NCI-H82 treated with DMSO at 0.1 percent for 48 hours (cell line): ENCODE results near the gene CHST5.
"Not testable (repeated sequence)": the region's sequence is repeated elsewhere in the genome, so short reads cannot be mapped to it uniquely, and the experiment has no call there.

Experiments
- DNase-seq: peaks from one replicate; lab custom pipeline; 2025; ENCODE audit not compliant: unreplicated experiment; lab: John Stamatoyannopoulos, UW

Gene CHST5

DNA sequence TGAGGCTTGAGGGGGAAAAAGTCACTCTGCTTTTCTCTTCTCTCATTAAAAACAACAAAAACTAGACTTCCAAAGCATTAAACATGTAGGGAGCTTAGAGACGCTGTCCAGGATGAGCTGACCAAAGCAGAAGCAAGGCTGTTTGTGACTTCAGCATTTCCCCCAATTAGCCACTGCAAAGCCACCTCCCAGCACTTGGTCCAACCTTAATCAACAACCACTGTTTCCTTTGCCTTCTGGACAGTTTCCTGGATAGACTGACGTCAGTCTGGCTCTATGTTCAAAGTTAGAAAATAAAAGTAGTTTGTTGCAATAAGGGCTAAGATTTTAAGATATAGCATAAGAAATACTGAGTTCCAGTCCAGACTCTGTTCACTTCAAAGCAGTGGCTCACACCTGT lies 17.0 kb upstream of the CHST5 start:
- no peak for DNase-seq

- no peak for DNase-seq
Measured at GRCh38 chr16:75550211-75550662, 14.3 kb upstream of the CHST5 start.

- not testable (repeated sequence) for DNase-seq
Measured at GRCh38 chr16:75548456-75548855, 12.5 kb upstream of the CHST5 start.

- no peak for DNase-seq
Measured at GRCh38 chr16:75546293-75546692, 10.4 kb upstream of the CHST5 start.

- not testable (repeated sequence) for DNase-seq
Measured at GRCh38 chr16:75545879-75546278, 10.0 kb upstream of the CHST5 start.

- not testable (repeated sequence) for DNase-seq
Measured at GRCh38 chr16:75542462-75542861, 6.6 kb upstream of the CHST5 start.

DNA sequence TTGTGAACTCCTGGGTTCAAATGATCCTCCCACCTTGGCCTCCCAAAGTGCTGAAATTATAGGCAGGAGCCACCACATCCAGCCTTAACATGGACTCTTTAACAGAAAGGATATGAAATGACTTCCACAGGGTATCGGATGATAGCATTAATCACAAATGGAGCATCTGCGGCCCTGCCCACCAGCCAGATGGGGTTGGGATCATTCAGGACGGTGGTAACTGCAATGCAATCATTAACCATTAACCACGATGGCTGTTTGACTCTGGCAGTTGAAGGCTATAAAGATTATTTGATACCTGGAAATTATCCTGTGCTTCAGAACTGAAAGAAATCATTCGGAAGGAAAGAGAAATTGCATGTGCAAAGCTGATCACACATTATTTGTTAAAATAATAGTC lies 5.3 kb upstream of the CHST5 start:
- DNase-seq = no peak

- DNase-seq = not testable (repeated sequence)
Measured at GRCh38 chr16:75538882-75539565, 3.1 kb upstream of the CHST5 start.

GRCh38 chr16:75537776-75538175 lies 1.9 kb upstream of the CHST5 start:
- no peak for DNase-seq

DNA sequence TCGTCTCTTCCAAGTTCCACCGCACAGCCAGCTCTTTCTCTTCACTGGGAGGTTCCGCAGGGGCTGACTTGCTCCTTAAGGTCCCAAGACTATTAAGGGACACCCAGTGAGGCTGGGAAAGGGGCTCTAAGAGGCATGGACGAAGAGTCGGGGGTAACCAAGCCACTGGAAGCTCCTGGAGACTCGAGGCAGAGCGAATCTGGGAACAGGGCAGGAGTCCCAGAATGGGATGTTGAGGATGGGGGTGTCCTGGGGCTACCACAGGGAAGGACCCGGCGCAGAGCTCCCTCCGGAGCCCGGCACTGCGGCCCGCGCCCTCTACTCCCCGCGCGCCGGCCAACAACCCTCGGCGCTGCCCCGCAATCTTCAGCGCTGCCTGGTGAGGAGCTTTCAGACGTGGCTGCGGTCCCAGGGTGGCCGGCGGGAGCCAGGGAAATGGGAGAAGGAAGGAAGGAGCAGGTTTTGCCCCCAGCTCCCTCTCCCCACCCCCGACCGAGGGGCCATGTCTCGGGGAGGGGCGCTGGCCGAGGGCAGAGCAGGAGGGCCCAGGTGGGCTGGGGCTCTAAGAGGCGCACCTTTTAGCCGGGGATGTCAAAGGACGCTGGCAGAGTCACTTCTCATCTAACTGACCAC lies 581 bp downstream of the CHST5 start:
- DNase-seq = no peak

DNA sequence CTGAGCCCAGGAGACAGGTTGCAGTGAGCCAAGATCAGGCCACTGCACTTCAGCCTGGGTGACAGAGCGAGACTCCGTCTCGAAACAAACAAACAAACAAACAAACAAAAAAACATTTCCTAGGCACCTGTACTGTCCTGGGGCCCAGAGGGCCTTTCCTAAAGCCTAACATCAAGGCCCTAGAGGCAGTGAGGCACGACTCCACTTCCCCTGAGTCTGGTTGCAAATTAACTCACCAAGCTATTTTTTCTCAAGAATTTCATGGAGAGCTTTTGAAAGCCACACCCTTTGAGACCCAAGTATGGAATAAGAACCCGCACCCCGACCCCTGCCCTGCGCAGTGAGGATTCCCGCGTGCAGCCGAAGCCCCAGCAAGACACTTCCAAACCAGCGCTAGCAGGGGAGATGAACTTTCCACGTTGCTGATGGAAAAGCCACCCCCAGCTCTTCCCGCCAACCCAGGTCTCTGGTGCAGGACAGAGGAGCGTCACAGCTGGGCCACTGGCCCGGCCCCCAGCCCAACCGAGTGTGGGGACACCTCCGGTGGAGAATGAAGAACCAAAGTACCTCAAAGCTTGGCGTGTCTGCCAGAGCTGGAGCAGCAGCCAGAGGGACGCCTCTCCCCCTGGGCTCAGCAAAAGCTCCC lies 1.2 kb downstream of the CHST5 start:
- no peak for DNase-seq

GRCh38 chr16:75532791-75533190 lies 3.1 kb downstream of the CHST5 start:
- DNase-seq = no peak

DNA sequence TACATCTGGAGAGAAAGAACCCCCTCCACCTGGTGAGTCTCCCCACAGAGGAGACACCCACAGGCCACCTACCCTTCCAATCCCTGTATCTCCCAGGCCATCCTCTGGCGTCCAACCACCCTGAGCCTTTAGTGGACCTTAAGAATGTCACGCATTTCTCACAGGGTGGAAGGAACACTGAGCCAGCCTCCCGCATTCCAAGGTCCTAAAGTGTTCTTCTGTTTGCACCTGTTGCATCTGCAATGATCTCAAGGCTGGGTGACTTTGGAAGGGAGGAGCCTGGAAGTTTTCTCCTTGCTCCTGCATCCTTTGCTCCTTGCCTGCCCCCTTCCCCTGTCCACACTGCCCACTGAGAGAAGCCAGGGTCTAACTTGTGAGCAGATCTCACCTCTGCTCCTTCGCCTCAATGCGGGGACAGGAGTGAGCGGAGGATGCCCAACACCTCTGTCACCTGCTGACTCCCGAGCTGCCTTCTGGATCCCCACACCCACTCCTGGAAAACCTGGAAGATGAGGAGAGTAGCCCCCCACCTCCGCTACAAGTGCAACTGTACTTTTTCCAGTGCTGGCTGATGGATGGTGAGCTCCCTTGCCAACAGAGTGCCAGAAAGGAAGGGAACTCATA lies 3.7 kb downstream of the CHST5 start:
- DNase-seq = no peak

GRCh38 chr16:75529959-75530358 lies 5.9 kb downstream of the CHST5 start:
- no peak for DNase-seq

- DNase-seq = no peak
Measured at GRCh38 chr16:75529056-75529905, 6.6 kb downstream of the CHST5 start.

DNA sequence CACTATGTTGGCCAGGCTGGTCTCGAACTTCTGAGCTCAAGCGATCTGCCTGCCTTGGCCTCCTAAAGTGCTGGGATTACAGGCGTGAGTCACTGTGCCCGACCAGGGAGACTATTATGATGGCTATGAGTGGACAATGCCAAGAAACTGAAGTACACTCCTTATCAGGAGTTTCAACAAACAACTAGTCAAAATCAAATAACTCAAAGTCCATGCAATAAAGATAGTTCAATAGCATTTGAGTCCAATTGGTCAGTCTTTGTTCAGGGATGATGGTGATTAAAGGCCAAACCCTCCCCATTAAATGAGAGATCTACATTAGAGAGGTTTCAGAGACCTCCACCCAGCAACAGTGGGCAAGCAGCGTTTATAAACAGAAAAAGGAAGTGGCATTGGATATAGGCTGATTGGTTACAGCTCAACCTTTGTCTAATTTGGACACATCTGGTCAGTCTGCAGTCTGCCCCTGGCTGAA lies 8.0 kb downstream of the CHST5 start:
- DNase-seq = no peak

GRCh38 chr16:75526032-75526790 lies 9.7 kb downstream of the CHST5 start:
- no peak for DNase-seq

DNA sequence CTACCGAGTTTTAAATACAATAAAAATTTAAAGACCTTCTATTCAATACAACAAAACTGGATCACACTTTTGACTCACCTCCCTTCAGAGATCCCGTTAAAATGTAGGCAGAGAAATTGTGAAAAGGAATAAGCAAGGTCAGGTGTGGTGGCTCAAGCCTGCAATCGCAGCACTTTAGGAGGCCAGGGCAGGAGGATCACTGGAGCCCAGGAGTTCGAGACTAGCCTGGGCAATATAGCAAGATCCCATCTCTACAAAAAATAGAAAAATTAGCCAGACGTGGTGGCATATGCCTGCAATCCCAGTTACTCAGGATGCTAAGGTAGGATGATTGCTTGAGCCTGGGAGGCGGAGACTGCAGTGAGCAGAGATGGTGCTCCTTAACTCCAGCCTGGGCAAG lies 16.7 kb downstream of the CHST5 start:
- no peak for DNase-seq

DNA sequence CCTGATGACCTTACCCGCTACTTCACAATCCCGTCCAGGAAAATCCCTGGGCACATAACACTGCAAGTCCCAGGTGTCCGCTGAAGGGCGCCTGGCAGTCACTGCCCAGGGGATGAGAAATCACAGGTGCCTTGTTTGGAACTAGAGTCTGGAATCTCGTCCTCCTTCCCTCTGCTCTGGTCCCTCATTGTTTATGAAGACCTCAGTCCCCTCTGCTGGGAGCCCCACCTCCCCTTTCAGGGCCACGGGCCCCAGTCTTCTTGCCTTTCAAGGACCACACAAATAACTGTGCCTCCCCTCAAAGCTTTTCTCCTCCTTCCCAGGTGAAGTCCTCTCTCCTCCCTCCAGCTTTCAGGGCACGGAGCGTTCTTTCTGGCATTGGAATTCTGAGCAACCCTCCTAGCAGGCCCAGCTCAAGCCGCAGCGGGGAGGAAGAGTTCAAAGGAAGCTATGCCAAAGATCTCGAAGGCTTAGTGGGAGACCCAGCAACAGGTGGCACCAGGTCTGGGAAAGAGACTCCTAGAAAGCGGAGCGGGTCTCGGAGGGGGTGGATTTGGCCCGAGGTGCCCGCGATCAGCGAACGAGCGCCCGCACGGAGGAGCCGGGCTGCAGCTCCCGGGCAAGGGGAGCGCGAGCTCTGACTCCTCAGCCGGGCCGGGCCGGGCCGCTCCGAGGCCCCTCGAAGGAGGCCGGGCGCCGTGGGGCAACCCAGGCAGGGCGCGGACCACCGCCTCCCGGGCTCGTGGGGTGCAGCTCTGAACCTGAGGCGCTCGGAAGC lies 19.5 kb downstream of the CHST5 start:
- DNase-seq = not testable (repeated sequence)
